H1 (cell line): Measurements from ENCODE around the gene ANKLE1. TPM values are rescaled to one million over a fixed set of nuclear protein-coding genes. Genes with fewer than 3 reads are reported as not detected.
A peak's percentile ranks its signal among the peaks of the same experiment; 100 is the strongest.

Experiments used
- CREB1 ChIP-seq: IDR thresholded peaks from 2 replicates; pipeline ENCODE4 v1.6.1; 2012; ENCODE audit warnings: inconsistent platforms
- NANOG ChIP-seq: IDR thresholded peaks from 2 replicates; pipeline ENCODE4 v1.6.1; 2011; ENCODE audit warnings: low read length, low read depth, mild to moderate bottlenecking, inconsistent platforms; ENCODE audit not compliant: insufficient read depth, poor library complexity, severe bottlenecking
- RAD21 ChIP-seq, 2 experiments: IDR thresholded peaks in 1 of 2; conservative IDR thresholded peaks in 1 of 2; 2 replicates each; pipeline ENCODE4 v1.6.1; 2011; ENCODE audit warnings: low read depth in 2 of 2, low read length in 2 of 2, improper control_type of control experiment in 1 of 2, inconsistent platforms in 1 of 2, mild to moderate bottlenecking in 1 of 2, moderate library complexity in 1 of 2
- SIN3A ChIP-seq, 2 experiments: IDR thresholded peaks in 1 of 2; conservative IDR thresholded peaks in 1 of 2; 2 replicates each; pipeline ENCODE4 v1.6.1; 2011 to 2012; ENCODE audit warnings: low read length in 2 of 2, improper control_type of control experiment in 1 of 2, low read depth in 1 of 2, mild to moderate bottlenecking in 1 of 2
- SRF ChIP-seq: IDR thresholded peaks from 2 replicates; pipeline ENCODE4 v1.6.1; 2011; ENCODE audit warnings: mild to moderate bottlenecking, low read depth, low read length, moderate library complexity
- TBP ChIP-seq: IDR thresholded peaks from 2 replicates; pipeline ENCODE4 v1.6.1; 2011; ENCODE audit warnings: low read depth, low read length, improper control_type of control experiment
- TCF12 ChIP-seq: IDR thresholded peaks from 2 replicates; pipeline ENCODE4 v1.6.1; 2011; ENCODE audit warnings: low read depth, mild to moderate bottlenecking, low read length
- polyA plus RNA-seq, 7 experiments: library from polyadenylated mRNA; depleted of rRNA in 3 of 7; stranded (reverse) in 5 of 7; unstranded in 2 of 7; fragments of >200 nt in 5 of 7; fragments of 200-250 nt in 2 of 7; gene quantifications; 1 replicate in 5 of 7; 2 replicates in 1 of 7; 4 replicates in 1 of 7; pipeline versions ENCODE4 v1.2.1 to v1.2.3, GENCODE V29; 2011 to 2013; ENCODE audit warnings: missing spikeins in 2 of 7, mixed read lengths in 2 of 7
- total RNA-seq: library from RNA; stranded (reverse); fragmentation: NEBNext Ultra II Directional; extraction: Animal tissue kit (Norgen Biotek cat#: 25700); gene quantifications from 2 replicates; pipeline ENCODE4 v1.2.1, GENCODE V29; 2021
- TF ChIP-seq, protein P1 (sequence below): IDR thresholded peaks from 2 replicates; pipeline ENCODE4 v1.6.1; 2012; ENCODE audit warnings: inconsistent platforms
- TF ChIP-seq, protein P2 (sequence below): IDR thresholded peaks from 2 replicates; pipeline ENCODE4 v1.6.1; 2012; ENCODE audit warnings: inconsistent platforms

The ANKLE1 gene
- total and polyA plus RNA-seq, 2 of the 8 experiments (the other 6 are each of a cell fraction or from before 2014, with no cell fraction given) = 6.1 to 9.6 TPM

DNA sequence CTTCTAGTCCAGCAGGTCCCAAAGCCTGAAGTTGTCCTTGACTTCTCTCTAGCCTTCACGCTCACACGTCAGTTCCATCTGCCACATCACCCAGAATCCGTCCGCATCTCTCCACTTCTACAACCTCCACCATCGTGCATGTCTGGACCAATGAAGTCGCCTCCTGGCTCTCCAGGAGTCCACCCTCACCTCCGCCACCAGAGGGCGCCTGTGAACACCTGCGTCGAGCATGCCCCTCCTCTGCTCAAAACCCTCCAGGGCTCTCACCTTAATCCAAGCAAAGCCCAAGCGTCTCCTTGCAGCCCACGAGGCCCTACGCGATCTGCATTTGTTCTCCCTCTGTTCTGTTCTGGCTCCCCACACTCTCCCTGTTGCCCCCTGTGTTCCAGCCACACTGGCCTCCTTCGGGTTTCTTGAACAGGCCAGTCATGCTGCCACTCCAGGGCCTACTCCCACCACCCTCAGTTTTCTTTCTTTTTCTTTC, 20.8 kb upstream of the ANKLE1 start (continued):
- TF ChIP-seq RAD21 (IDR thresholded peaks at IDR 0.05 in 1 of 2, conservative IDR thresholded peaks at IDR 0.05 in 1 of 2; ENCODE audit: low read depth in 2 of 2, low read length in 2 of 2) = peak; percentile 53 to 71; a peak in 3 of 4 replicates
- TF ChIP-seq CREB1 = peak; percentile 80
- TF ChIP-seq TCF12 = peak; percentile 74; the same call in 1 of the 2 replicates
- TF ChIP-seq NANOG = no peak
- TF ChIP-seq, protein P1, sequence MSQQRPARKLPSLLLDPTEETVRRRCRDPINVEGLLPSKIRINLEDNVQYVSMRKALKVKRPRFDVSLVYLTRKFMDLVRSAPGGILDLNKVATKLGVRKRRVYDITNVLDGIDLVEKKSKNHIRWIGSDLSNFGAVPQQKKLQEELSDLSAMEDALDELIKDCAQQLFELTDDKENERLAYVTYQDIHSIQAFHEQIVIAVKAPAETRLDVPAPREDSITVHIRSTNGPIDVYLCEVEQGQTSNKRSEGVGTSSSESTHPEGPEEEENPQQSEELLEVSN = peak; percentile 62
- TF ChIP-seq TBP = peak; percentile 80
- 0 out of 4 replicates have a peak, but pooled peaks of 1 of the 2 experiments have one; percentile 27 for TF ChIP-seq SIN3A (conservative IDR thresholded peaks at IDR 0.05 in 1 of 2, IDR thresholded peaks at IDR 0.05 in 1 of 2; ENCODE audit: low read depth in 1 of 2, low read length in 2 of 2)
- TF ChIP-seq, protein P2, sequence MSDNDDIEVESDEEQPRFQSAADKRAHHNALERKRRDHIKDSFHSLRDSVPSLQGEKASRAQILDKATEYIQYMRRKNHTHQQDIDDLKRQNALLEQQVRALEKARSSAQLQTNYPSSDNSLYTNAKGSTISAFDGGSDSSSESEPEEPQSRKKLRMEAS = peak; percentile 88
- TF ChIP-seq SRF = no peak
